ENCODE data around the gene HDAC4.

HDAC4 gene

GRCh38 chr2:239351687-239352086 lies 49.1 kb downstream of the HDAC4 start:
- no peak overlapping the region for H3K9ac ChIP-seq (ENCODE audit: low read length)
- H3K36me3 ChIP-seq (ENCODE audit: control insufficient read depth, insufficient read depth, low read length, severe bottlenecking): peaks cover 21% of the 10 kb centered on the region
- H3K4me1 ChIP-seq (ENCODE audit: control insufficient read depth, insufficient read depth, low read length): peaks cover 28% of the 10 kb centered on the region
- no peak overlapping the region for H3K4me3 ChIP-seq (ENCODE audit: low read length)
- H3K27me3 ChIP-seq (replicated peaks; ENCODE audit: control insufficient read depth, insufficient read depth, low read length): no peaks in the 10 kb centered on the region
- DNase-seq (ENCODE audit: low read depth): no peak
- H3K9me3 ChIP-seq (ENCODE audit: control insufficient read depth, low read length): peaks cover 6% of the 10 kb centered on the region

GRCh38 chr2:239349453-239350135 lies 51.2 kb downstream of the HDAC4 start:
- peaks cover 21% of the 10 kb centered on the region for H3K36me3 ChIP-seq (ENCODE audit: control insufficient read depth, insufficient read depth, low read length, severe bottlenecking)
- DNase-seq (ENCODE audit: low read depth): no peak
- H3K9me3 ChIP-seq (ENCODE audit: control insufficient read depth, low read length): peaks cover 2% of the 10 kb centered on the region
- H3K9ac ChIP-seq (ENCODE audit: low read length): no peak overlapping the region
- no peak overlapping the region for H3K4me3 ChIP-seq (ENCODE audit: low read length)
- no peaks in the 10 kb centered on the region for H3K27me3 ChIP-seq (replicated peaks; ENCODE audit: control insufficient read depth, insufficient read depth, low read length)
- H3K4me1 ChIP-seq (ENCODE audit: control insufficient read depth, insufficient read depth, low read length): peaks cover 10% of the 10 kb centered on the region

- peaks cover 21% of the 10 kb centered on the region for H3K36me3 ChIP-seq (ENCODE audit: control insufficient read depth, insufficient read depth, low read length, severe bottlenecking)
Observed at GRCh38 chr2:239348563-239349452, 52.0 kb downstream of the HDAC4 start.

DNA sequence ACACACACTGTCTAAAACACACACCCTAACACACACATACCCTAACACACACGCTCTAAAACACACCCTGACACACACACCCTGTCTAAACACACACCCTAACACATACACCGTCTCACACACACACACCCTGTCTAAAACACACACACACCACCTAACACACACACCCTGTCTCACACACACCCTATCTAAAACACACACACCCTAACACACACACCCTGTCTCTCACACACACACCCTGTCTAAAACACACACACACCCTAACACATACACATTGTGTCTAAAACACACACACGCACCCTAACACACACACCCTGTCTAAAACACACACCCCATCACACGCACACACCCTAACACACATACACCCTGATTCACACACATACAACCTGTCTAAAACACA lies 54.1 kb downstream of the HDAC4 start:
- no peak for DNase-seq (ENCODE audit: low read depth)
- H3K4me3 ChIP-seq (ENCODE audit: low read length): no peak overlapping the region
- no peak overlapping the region for H3K9ac ChIP-seq (ENCODE audit: low read length)
- peaks cover 10% of the 10 kb centered on the region for H3K4me1 ChIP-seq (ENCODE audit: control insufficient read depth, insufficient read depth, low read length)
- H3K9me3 ChIP-seq (ENCODE audit: control insufficient read depth, low read length): no peaks in the 10 kb centered on the region
- peaks cover 12% of the 10 kb centered on the region for H3K36me3 ChIP-seq (ENCODE audit: control insufficient read depth, insufficient read depth, low read length, severe bottlenecking)
- H3K27me3 ChIP-seq (replicated peaks; ENCODE audit: control insufficient read depth, insufficient read depth, low read length): no peaks in the 10 kb centered on the region

More at GRCh38 chr2:239348563-239349452, 52.0 kb downstream of the HDAC4 start:
- no peaks in the 10 kb centered on the region for H3K27me3 ChIP-seq (replicated peaks; ENCODE audit: control insufficient read depth, insufficient read depth, low read length)
- H3K9me3 ChIP-seq (ENCODE audit: control insufficient read depth, low read length): no peaks in the 10 kb centered on the region
- no peak overlapping the region for H3K4me3 ChIP-seq (ENCODE audit: low read length)
- DNase-seq (ENCODE audit: low read depth): no peak
- H3K4me1 ChIP-seq (ENCODE audit: control insufficient read depth, insufficient read depth, low read length): peaks cover 10% of the 10 kb centered on the region
- H3K9ac ChIP-seq (ENCODE audit: low read length): no peak overlapping the region

DNA sequence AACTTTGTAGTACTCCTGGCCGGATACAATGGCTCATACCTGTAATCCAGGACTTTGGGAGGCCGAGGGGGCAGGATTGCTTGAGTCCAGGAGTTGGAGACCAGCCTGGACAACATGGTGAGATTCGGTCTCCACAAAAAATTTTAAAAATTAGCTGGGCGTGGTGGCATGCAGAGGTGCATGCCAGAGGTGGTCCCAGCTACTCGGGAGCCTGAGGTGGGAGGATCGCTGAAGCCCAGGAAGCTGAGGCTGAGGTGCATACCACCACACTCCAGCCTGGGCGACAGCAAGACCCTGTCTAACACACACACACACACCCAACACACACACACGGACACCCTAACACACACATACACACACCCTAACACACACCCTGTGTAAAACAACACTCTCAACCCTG lies 55.6 kb downstream of the HDAC4 start:
- Histone ChIP-seq H3K9ac (ENCODE audit: low read length) (no peak overlapping the region), H3K9me3 (ENCODE audit: control insufficient read depth, low read length) (no peaks in the 10 kb centered on the region), H3K4me1 (ENCODE audit: control insufficient read depth, insufficient read depth, low read length) (peaks cover 10% of the 10 kb centered on the region), H3K36me3 (ENCODE audit: control insufficient read depth, insufficient read depth, low read length, severe bottlenecking) (no peaks in the 10 kb centered on the region), H3K4me3 (ENCODE audit: low read length) (no peak overlapping the region), H3K27me3 (replicated peaks; ENCODE audit: control insufficient read depth, insufficient read depth, low read length) (no peaks in the 10 kb centered on the region)
- no peak for DNase-seq (ENCODE audit: low read depth)

DNA sequence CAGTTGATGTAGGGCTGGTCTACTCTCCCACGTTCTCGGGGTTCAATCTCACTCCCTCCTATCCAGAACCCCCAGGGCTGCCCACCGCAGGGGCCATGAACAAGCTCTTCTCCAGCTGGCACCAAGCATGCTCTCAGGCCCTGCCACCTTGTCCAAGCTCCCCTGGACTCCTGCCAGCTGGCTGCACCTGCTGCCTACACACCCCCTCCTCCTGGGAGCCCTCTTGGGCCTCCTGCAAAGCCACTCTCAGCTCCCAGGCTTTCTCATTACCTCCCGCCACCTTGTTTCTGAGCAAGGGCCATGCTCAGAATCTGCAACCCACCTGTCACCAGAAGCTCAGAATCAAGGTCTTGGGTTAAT lies 56.0 kb downstream of the HDAC4 start:
- H3K9me3 ChIP-seq (ENCODE audit: control insufficient read depth, low read length): no peaks in the 10 kb centered on the region
- no peak overlapping the region for H3K4me3 ChIP-seq (ENCODE audit: low read length)
- no peak overlapping the region for H3K9ac ChIP-seq (ENCODE audit: low read length)
- DNase-seq (ENCODE audit: low read depth): no peak
- no peaks in the 10 kb centered on the region for H3K27me3 ChIP-seq (replicated peaks; ENCODE audit: control insufficient read depth, insufficient read depth, low read length)
- peaks cover 10% of the 10 kb centered on the region for H3K4me1 ChIP-seq (ENCODE audit: control insufficient read depth, insufficient read depth, low read length)
- H3K36me3 ChIP-seq (ENCODE audit: control insufficient read depth, insufficient read depth, low read length, severe bottlenecking): no peaks in the 10 kb centered on the region

DNA sequence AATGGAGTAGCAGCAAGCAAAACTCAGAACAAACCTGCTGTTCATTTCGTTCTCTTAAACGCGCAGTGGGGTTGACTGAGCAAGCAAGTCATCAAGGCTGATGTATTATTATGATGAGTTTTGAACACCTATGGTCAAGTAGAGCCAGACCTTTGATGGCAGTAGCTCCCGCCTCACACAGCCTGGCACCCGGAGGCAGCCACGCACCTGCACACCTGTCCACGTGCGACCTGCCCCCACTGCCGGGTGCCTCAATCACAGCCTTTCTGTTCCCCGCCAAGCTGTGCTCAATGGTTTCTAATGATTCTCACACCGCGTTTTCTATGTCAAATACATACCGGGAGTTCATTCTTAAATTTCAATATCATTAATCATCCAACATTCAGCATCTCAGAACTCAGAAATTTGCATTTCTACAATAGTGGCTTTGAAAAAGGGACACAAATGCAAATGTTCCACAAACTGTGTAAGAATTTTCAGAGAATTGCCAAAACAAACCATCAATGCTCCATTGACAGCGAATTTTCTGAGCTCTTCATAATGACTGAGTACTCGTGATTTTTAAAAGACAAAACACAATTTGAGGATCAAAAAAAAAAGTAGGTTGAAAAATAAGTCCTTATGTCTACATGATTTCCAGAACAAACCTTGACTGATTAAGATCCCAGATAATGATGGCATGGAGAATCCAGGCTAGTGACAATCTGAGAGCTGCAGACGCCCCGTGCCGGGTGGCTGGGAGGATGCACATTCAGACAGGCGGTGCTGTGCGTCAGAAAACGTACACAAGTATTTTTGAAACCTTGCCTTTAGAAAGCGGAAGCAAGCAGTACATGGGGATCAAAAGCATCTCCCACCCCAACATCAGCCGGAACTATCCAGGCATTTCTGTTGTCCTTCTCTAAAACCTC lies 56.6 kb downstream of the HDAC4 start:
- DNase-seq (ENCODE audit: low read depth): no peak
- H3K4me3 ChIP-seq (ENCODE audit: low read length): no peak overlapping the region
- no peaks in the 10 kb centered on the region for H3K36me3 ChIP-seq (ENCODE audit: control insufficient read depth, insufficient read depth, low read length, severe bottlenecking)
- H3K4me1 ChIP-seq (ENCODE audit: control insufficient read depth, insufficient read depth, low read length): peaks cover 10% of the 10 kb centered on the region
- H3K9ac ChIP-seq (ENCODE audit: low read length): no peak overlapping the region
- H3K27me3 ChIP-seq (replicated peaks; ENCODE audit: control insufficient read depth, insufficient read depth, low read length): no peaks in the 10 kb centered on the region
- no peaks in the 10 kb centered on the region for H3K9me3 ChIP-seq (ENCODE audit: control insufficient read depth, low read length)

- Histone ChIP-seq H3K27me3 (replicated peaks; ENCODE audit: control insufficient read depth, insufficient read depth, low read length) (no peaks in the 10 kb centered on the region), H3K4me1 (ENCODE audit: control insufficient read depth, insufficient read depth, low read length) (peaks cover 7% of the 10 kb centered on the region), H3K4me3 (ENCODE audit: low read length) (no peak overlapping the region), H3K9me3 (ENCODE audit: control insufficient read depth, low read length) (no peaks in the 10 kb centered on the region), H3K9ac (ENCODE audit: low read length) (no peak overlapping the region), H3K36me3 (ENCODE audit: control insufficient read depth, insufficient read depth, low read length, severe bottlenecking) (no peaks in the 10 kb centered on the region)
- no peak for DNase-seq (ENCODE audit: low read depth)
Observed at GRCh38 chr2:239343460-239343859, 57.4 kb downstream of the HDAC4 start.

GRCh38 chr2:239341840-239342239 lies 59.0 kb downstream of the HDAC4 start:
- no peak overlapping the region for H3K4me3 ChIP-seq (ENCODE audit: low read length)
- no peaks in the 10 kb centered on the region for H3K9me3 ChIP-seq (ENCODE audit: control insufficient read depth, low read length)
- H3K27me3 ChIP-seq (replicated peaks; ENCODE audit: control insufficient read depth, insufficient read depth, low read length): no peaks in the 10 kb centered on the region
- no peak for DNase-seq (ENCODE audit: low read depth)
- no peak overlapping the region for H3K9ac ChIP-seq (ENCODE audit: low read length)
- H3K36me3 ChIP-seq (ENCODE audit: control insufficient read depth, insufficient read depth, low read length, severe bottlenecking): no peaks in the 10 kb centered on the region
- H3K4me1 ChIP-seq (ENCODE audit: control insufficient read depth, insufficient read depth, low read length): no peaks in the 10 kb centered on the region

DNA sequence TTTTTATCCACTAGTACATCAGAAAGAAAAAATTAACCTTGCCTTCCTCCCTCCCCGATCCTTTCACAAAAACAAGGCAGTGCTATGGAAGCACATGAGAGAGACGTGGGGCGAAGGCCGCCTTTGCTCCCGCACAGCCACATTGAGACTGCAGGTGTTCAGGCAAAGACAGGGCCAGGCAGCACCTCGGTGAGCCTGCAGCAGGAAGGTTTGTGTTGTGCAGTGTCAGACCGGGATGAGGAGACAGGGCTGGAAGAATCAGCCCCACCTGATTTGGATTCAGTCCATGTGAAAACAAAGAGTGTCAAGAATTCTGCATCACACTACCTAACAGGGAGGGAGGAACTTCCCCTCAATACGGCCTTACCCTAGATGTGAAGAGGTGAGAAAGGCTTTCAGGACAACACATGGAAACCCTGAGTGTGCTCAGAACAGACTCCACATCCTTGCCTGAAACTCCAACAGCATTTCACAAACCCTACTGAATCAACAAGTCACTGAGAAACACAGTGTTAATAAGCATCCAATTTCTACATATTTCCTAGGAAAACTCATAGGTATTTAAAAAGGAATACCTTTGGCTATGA lies 59.6 kb downstream of the HDAC4 start:
- no peak overlapping the region for H3K9ac ChIP-seq (ENCODE audit: low read length)
- no peaks in the 10 kb centered on the region for H3K27me3 ChIP-seq (replicated peaks; ENCODE audit: control insufficient read depth, insufficient read depth, low read length)
- H3K4me1 ChIP-seq (ENCODE audit: control insufficient read depth, insufficient read depth, low read length): no peaks in the 10 kb centered on the region
- DNase-seq (ENCODE audit: low read depth): no peak
- no peaks in the 10 kb centered on the region for H3K9me3 ChIP-seq (ENCODE audit: control insufficient read depth, low read length)
- H3K36me3 ChIP-seq (ENCODE audit: control insufficient read depth, insufficient read depth, low read length, severe bottlenecking): no peaks in the 10 kb centered on the region
- no peak overlapping the region for H3K4me3 ChIP-seq (ENCODE audit: low read length)

Measured in adipocyte (in vitro differentiated cells).